GM18502 (cell line): ENCODE results near the gene MYOM1.

Experiments
- ATAC-seq: cut with Tn5 transposase; IDR thresholded peaks from one replicate; pipeline ENCODE4 v1.9.1; 2021; ENCODE audit warnings: mild to moderate bottlenecking; ENCODE audit not compliant: unreplicated experiment, poor library complexity

The MYOM1 gene

GRCh38 chr18:3192752-3193151 is 27.0 kb downstream of the MYOM1 start:
- no peak for ATAC-seq

GRCh38 chr18:3192286-3192685 is 27.5 kb downstream of the MYOM1 start:
- ATAC-seq = no peak

- no peak for ATAC-seq
These were observed 29.2 kb downstream of the MYOM1 start for GRCh38 chr18:3190610-3191009.

- ATAC-seq = no peak
These were observed 29.9 kb downstream of the MYOM1 start for GRCh38 chr18:3189884-3190283.

- no peak for ATAC-seq
These were observed 32.8 kb downstream of the MYOM1 start for GRCh38 chr18:3186678-3187658.

GRCh38 chr18:3184275-3184963 is 35.3 kb downstream of the MYOM1 start:
- ATAC-seq = no peak

- ATAC-seq = no peak
These were observed 36.6 kb downstream of the MYOM1 start for GRCh38 chr18:3183103-3183717.

GRCh38 chr18:3180325-3180724 is 39.4 kb downstream of the MYOM1 start:
- no peak for ATAC-seq

- peak; percentile 46 for ATAC-seq
These were observed 40.2 kb downstream of the MYOM1 start for GRCh38 chr18:3179430-3180089.

- peak; percentile 93 for ATAC-seq
These were observed 41.7 kb downstream of the MYOM1 start for GRCh38 chr18:3177902-3178687.

GRCh38 chr18:3175195-3175758 is 44.5 kb downstream of the MYOM1 start:
- ATAC-seq = no peak

- ATAC-seq = no peak
These were observed 47.7 kb downstream of the MYOM1 start for GRCh38 chr18:3172097-3172496.

- ATAC-seq = no peak
These were observed 48.1 kb downstream of the MYOM1 start for GRCh38 chr18:3171631-3172030.

GRCh38 chr18:3170441-3171161 is 49.2 kb downstream of the MYOM1 start:
- no peak for ATAC-seq

- no peak for ATAC-seq
These were observed 55.4 kb downstream of the MYOM1 start for GRCh38 chr18:3164381-3164780.

- no peak for ATAC-seq
These were observed 55.8 kb downstream of the MYOM1 start for GRCh38 chr18:3163968-3164367.

- ATAC-seq = no peak
These were observed 57.6 kb downstream of the MYOM1 start for GRCh38 chr18:3162181-3162580.

- no peak for ATAC-seq
These were observed 59.9 kb downstream of the MYOM1 start for GRCh38 chr18:3159830-3160229.

- ATAC-seq = no peak
These were observed 62.2 kb downstream of the MYOM1 start for GRCh38 chr18:3157606-3158005.
